ENCODE measurements around the gene GPR68. TPM values are rescaled to one million over a fixed set of nuclear protein-coding genes. Genes with fewer than 3 reads are reported as not detected.

GPR68 gene
- total RNA-seq, 1 donor from 2014 or later, result 4.2 TPM

DNA sequence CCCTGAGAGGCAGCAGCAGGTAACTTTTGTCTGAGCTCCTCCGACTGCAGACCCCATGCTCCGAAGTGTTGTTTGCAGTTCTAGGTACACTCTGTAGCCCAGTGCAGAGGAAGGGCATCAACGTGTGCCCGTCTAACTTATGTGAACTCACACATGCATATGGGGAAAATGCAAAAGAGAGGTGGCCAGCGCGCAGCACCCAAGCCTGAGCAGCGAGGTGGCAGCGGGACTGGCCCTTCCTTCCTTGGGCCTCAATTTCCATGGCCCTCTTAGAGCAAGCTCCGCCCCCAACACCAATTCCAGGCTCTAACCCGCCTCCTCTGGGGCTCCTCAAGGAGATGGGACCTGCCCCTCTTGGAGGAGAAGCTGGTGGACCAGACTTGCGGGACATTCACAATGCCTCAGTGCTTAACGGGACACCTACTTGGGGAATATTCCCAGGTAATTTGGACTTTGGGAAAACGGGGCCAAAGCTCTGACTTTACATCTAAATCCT, 27.7 kb downstream of the GPR68 start:
- no peak for DNase-seq (ENCODE audit: extremely low spot score in 2 of 2)
- peaks cover 0 to 39% of the 10 kb centered on the region in 2 donors for H3K36me3 ChIP-seq
- peaks cover 19% of the 10 kb centered on the region for H3K4me1 ChIP-seq
- no peak overlapping the region for H3K27ac ChIP-seq
- TF ChIP-seq POLR2A (IDR thresholded peaks at IDR 0.05) (no peak), POLR2AphosphoS5 (IDR thresholded peaks at IDR 0.05; ENCODE audit: insufficient read depth in 1 of 2, low read depth in 1 of 2) (no peak)
- TF ChIP-seq, protein P1, sequence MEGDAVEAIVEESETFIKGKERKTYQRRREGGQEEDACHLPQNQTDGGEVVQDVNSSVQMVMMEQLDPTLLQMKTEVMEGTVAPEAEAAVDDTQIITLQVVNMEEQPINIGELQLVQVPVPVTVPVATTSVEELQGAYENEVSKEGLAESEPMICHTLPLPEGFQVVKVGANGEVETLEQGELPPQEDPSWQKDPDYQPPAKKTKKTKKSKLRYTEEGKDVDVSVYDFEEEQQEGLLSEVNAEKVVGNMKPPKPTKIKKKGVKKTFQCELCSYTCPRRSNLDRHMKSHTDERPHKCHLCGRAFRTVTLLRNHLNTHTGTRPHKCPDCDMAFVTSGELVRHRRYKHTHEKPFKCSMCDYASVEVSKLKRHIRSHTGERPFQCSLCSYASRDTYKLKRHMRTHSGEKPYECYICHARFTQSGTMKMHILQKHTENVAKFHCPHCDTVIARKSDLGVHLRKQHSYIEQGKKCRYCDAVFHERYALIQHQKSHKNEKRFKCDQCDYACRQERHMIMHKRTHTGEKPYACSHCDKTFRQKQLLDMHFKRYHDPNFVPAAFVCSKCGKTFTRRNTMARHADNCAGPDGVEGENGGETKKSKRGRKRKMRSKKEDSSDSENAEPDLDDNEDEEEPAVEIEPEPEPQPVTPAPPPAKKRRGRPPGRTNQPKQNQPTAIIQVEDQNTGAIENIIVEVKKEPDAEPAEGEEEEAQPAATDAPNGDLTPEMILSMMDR (IDR thresholded peaks at IDR 0.05), result no peak
- intact Hi-C loops (cut with DNase I), result no loop called here
- H3K4me3 ChIP-seq, result no peak overlapping the region
- no peaks in the 10 kb centered on the region for H3K27me3 ChIP-seq
- H3K9me3 ChIP-seq, result no peaks in the 10 kb centered on the region

DNA sequence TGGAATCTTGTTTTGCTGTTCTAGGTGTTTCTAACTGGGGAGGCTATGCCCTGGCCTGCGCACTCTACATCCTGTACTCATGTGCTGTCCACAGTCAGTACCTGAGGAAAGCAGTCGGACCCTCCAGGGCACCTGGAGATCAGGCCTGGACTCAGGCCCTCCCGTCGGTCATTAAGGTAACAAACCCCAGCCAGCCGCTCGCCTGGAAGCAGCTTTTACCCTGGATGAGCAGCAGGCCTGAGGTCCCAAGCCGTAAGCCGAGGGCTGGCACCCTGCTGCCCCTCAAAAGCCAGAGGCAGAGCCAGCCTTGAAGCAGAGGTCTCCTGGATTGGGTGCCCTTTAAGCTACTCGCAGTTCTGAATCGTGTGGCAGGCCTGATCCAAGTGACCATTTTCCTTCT, 29.1 kb downstream of the GPR68 start:
- peaks cover 0 to 53% of the 10 kb centered on the region in 2 donors for H3K36me3 ChIP-seq
- H3K27ac ChIP-seq, result no peak overlapping the region
- DNase-seq (ENCODE audit: extremely low spot score in 2 of 2), result no peak

DNA sequence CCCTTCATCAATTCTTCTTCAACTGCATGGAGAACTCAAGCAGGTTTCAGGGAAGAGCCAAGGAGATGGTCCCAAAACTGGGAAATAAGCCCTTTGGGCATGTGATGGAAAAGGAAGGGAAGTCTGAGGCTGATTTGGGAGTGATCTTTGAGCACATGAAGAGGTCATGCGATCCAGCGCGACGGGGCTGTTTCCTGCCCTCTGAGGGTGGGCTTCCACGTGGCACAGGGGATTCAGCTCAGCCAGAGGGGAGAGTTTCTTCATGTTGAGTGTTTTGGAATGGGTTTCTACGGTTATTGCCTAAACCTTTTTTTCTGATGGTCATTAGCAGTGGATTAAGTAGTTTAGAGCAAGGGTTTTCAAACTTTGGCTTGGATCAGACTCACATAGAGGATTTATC, 30.2 kb downstream of the GPR68 start:
- intact Hi-C loops (cut with DNase I), result no loop called here
- Histone ChIP-seq H3K27me3 (no peaks in the 10 kb centered on the region), H3K36me3 (peaks cover 0 to 63% of the 10 kb centered on the region in 2 donors)

More for the DNA sequence above, 29.1 kb downstream of the GPR68 start:
- Histone ChIP-seq H3K4me1 (peaks cover 13% of the 10 kb centered on the region), H3K9me3 (no peaks in the 10 kb centered on the region), H3K27me3 (no peaks in the 10 kb centered on the region), H3K4me3 (no peak overlapping the region)
- TF ChIP-seq, protein P1 (IDR thresholded peaks at IDR 0.05), result no peak
- TF ChIP-seq POLR2A (IDR thresholded peaks at IDR 0.05) (no peak), POLR2AphosphoS5 (IDR thresholded peaks at IDR 0.05; ENCODE audit: insufficient read depth in 1 of 2, low read depth in 1 of 2) (no peak)
- intact Hi-C loops (cut with DNase I), result no loop called here

DNA sequence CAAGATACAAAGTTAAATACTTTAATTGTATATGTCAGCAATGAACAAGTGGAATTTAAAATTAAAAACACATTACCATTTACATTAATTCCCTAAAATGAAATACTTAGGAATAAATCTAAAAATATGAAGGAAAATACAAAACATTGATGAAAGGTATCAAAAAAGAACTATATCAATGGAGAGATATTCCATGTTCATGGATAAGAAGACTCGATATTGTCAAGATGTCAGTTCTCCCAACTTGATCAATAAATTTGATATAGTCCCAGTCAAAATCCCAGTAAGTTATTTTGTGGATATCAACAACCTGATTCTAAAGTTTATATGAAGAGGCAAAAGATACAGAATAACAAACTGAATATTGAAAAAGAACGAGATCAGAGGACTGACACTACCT, 33.5 kb downstream of the GPR68 start:
- DNase-seq (ENCODE audit: extremely low spot score in 2 of 2), result no peak
- Histone ChIP-seq H3K36me3 (peaks cover 0 to 65% of the 10 kb centered on the region in 2 donors), H3K9me3 (no peaks in the 10 kb centered on the region), H3K4me3 (no peak overlapping the region), H3K27ac (no peak overlapping the region), H3K27me3 (no peaks in the 10 kb centered on the region), H3K4me1 (no peaks in the 10 kb centered on the region)
- intact Hi-C loops (cut with DNase I), result no loop called here
- TF ChIP-seq, protein P1 (IDR thresholded peaks at IDR 0.05), result no peak
- TF ChIP-seq POLR2A (IDR thresholded peaks at IDR 0.05), result no peak
- no peak for TF ChIP-seq POLR2AphosphoS5 (IDR thresholded peaks at IDR 0.05; ENCODE audit: insufficient read depth in 1 of 2, low read depth in 1 of 2)

More for the DNA sequence above, 30.2 kb downstream of the GPR68 start:
- Histone ChIP-seq H3K27ac (no peak overlapping the region), H3K9me3 (no peaks in the 10 kb centered on the region), H3K4me1 (peaks cover 2% of the 10 kb centered on the region), H3K4me3 (no peak overlapping the region)
- no peak for DNase-seq (ENCODE audit: extremely low spot score in 2 of 2)
- no peak for TF ChIP-seq POLR2A (IDR thresholded peaks at IDR 0.05)
- TF ChIP-seq, protein P1 (IDR thresholded peaks at IDR 0.05), result no peak
- TF ChIP-seq POLR2AphosphoS5 (IDR thresholded peaks at IDR 0.05; ENCODE audit: insufficient read depth in 1 of 2, low read depth in 1 of 2), result no peak

DNA sequence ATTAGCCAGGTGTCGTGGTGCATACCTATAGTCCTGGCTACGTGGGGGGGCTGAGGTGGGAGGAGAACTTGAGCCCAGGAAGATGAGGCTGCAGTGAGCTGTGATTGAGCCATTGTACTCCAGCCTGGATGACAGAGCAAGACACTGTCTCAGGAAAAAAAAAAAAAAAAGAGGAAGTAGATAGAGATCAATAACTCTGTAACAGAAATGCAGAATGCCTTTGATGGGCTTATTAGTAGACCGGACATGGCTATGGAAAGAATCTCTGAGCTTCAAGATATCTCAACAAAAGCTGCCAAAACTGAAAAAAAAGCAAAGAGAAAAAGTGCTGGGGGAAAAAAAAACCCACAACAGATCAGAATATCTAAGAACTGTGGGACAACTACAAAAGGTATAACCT, 37.5 kb downstream of the GPR68 start:
- DNase-seq (ENCODE audit: extremely low spot score in 2 of 2), result no peak
- Histone ChIP-seq H3K4me1 (peaks cover 7% of the 10 kb centered on the region), H3K36me3 (peaks cover 0 to 75% of the 10 kb centered on the region in 2 donors), H3K27me3 (no peaks in the 10 kb centered on the region), H3K9me3 (no peaks in the 10 kb centered on the region), H3K4me3 (no peak overlapping the region), H3K27ac (no peak overlapping the region)
- no peak for TF ChIP-seq POLR2AphosphoS5 (IDR thresholded peaks at IDR 0.05; ENCODE audit: insufficient read depth in 1 of 2, low read depth in 1 of 2)
- no peak for TF ChIP-seq POLR2A (IDR thresholded peaks at IDR 0.05)
- TF ChIP-seq, protein P1 (IDR thresholded peaks at IDR 0.05), result no peak
- intact Hi-C loops (cut with DNase I), result no loop called here

Measured in vagina (tissue), 2 donors.